DMS53 treated with DMSO at 0.1 percent for 48 hours (cell line): ENCODE measurements around the gene PC.

Source experiments
- DNase-seq: peaks from one replicate; lab custom pipeline; 2025; ENCODE audit not compliant: unreplicated experiment; lab: John Stamatoyannopoulos, UW

The PC gene

GRCh38 chr11:66957971-66958231 is 282 bp downstream of the PC start:
- DNase-seq = no peak

- no peak for DNase-seq
Measured at GRCh38 chr11:66956689-66957290, 1.4 kb downstream of the PC start.

GRCh38 chr11:66953081-66953833 is 4.9 kb downstream of the PC start:
- no peak for DNase-seq

- peak; percentile 79 for DNase-seq
Measured at GRCh38 chr11:66951927-66952337, 6.3 kb downstream of the PC start.

GRCh38 chr11:66951135-66951534 is 7.0 kb downstream of the PC start:
- DNase-seq = no peak

GRCh38 chr11:66950112-66950535 is 8.1 kb downstream of the PC start:
- peak; percentile 97 for DNase-seq

- DNase-seq = no peak
Measured at GRCh38 chr11:66938582-66939135, 19.5 kb downstream of the PC start.

GRCh38 chr11:66937193-66937733 is 20.9 kb downstream of the PC start:
- no peak for DNase-seq

- no peak for DNase-seq
Measured at GRCh38 chr11:66936311-66936711, 21.9 kb downstream of the PC start.

GRCh38 chr11:66934950-66935779 is 23.0 kb downstream of the PC start:
- no peak for DNase-seq

- no peak for DNase-seq
Measured at GRCh38 chr11:66933531-66933930, 24.7 kb downstream of the PC start.

GRCh38 chr11:66932543-66932942 is 25.6 kb downstream of the PC start:
- no peak for DNase-seq

GRCh38 chr11:66929753-66930152 is 28.4 kb downstream of the PC start:
- no peak for DNase-seq

- DNase-seq = no peak
Measured at GRCh38 chr11:66924272-66924671, 33.9 kb downstream of the PC start.

- no peak for DNase-seq
Measured at GRCh38 chr11:66922551-66922950, 35.6 kb downstream of the PC start.

GRCh38 chr11:66920978-66921784 is 37.0 kb downstream of the PC start:
- no peak for DNase-seq

GRCh38 chr11:66919923-66920322 is 38.3 kb downstream of the PC start:
- DNase-seq = no peak

- no peak for DNase-seq
Measured at GRCh38 chr11:66918741-66919140, 39.4 kb downstream of the PC start.

GRCh38 chr11:66915866-66916265 is 42.3 kb downstream of the PC start:
- no peak for DNase-seq

GRCh38 chr11:66915046-66915832 is 42.9 kb downstream of the PC start:
- DNase-seq = no peak
